Endothelial cell of umbilical vein (primary cell): ENCODE results near the gene DYNC2H1. TPM values are rescaled to one million over a fixed set of nuclear protein-coding genes. Genes with fewer than 3 reads are reported as not detected.

Experiments
- BruUV-seq: library from RNA; stranded (reverse); fragments of 400-500 nt; replicated peaks from 2 replicates; lab custom pipeline; 2021; lab: Mats Ljungman, UMichigan
- CTCF ChIA-PET: fragments of 300-600, 350-600 bp; sonication (Branson Sonifier 250); formaldehyde crosslinking; loops from one replicate; lab custom pipeline; 2021; ENCODE audit warnings: antibody characterized with exemption, inconsistent platforms; lab: Charles Lee
- POLR2A ChIA-PET: fragments of 300-600, 350-600 bp; sonication (Branson Sonifier 250); formaldehyde crosslinking; loops from one replicate; lab custom pipeline; 2021; ENCODE audit warnings: antibody characterized with exemption, inconsistent platforms; lab: Charles Lee
- DNase-seq: peaks from one replicate; pipeline ENCODE4 v3.0.0-alpha.2; 2011; ENCODE audit warnings: low read depth, low spot score
- FAIRE-seq: peaks from 2 replicates; lab custom pipeline; 2011; peaks lifted over from hg19 to GRCh38; lab: Jason Lieb, UNC
- H2AFZ ChIP-seq: 2 replicates; pipeline ENCODE4 v1.6.0; 2012; ENCODE audit warnings: low read depth, low read length, control low read depth, inconsistent platforms
- H3K27ac ChIP-seq: 2 replicates; pipeline ENCODE4 v1.5.1; 2011; ENCODE audit warnings: low read depth, mild to moderate bottlenecking, control low read depth, low read length, moderate library complexity; ENCODE audit not compliant: insufficient read depth
- H3K27me3 ChIP-seq, 2 experiments: 2 replicates each; pipeline versions ENCODE4 v1.6.0 to v1.6.1; 2011; ENCODE audit warnings: low read length in 2 of 2, mixed read lengths in 1 of 2; ENCODE audit not compliant: control insufficient read depth in 2 of 2, insufficient read depth in 2 of 2
- H3K36me3 ChIP-seq, 2 experiments: 2 replicates in 1 of 2; 3 replicates in 1 of 2; pipeline ENCODE4 v1.5.1; 2011; ENCODE audit warnings: low read length in 2 of 2, mild to moderate bottlenecking in 1 of 2, moderate library complexity in 1 of 2; ENCODE audit not compliant: control insufficient read depth in 2 of 2, insufficient read depth in 2 of 2; ENCODE audit errors: extremely low read depth in 1 of 2
- H3K4me1 ChIP-seq: 3 replicates; pipeline ENCODE4 v1.5.1; 2011; ENCODE audit warnings: mild to moderate bottlenecking, low read length; ENCODE audit not compliant: control insufficient read depth, insufficient read depth; ENCODE audit errors: extremely low read depth
- H3K4me2 ChIP-seq: 2 replicates; pipeline ENCODE4 v1.6.1; 2011; ENCODE audit warnings: low read length, control low read depth, mixed read lengths; ENCODE audit not compliant: insufficient read depth
- H3K4me3 ChIP-seq, 3 experiments: fragments of 200-600 bp in 1 of 3; sonication (generic), shearing (Covaris generic) in 1 of 3; replicated peaks in 1 of 3; 2 replicates each; pipeline ENCODE4 v1.5.1; 2011 to 2016; ENCODE audit warnings: control low read depth in 3 of 3, low read length in 3 of 3, mild to moderate bottlenecking in 2 of 3, inconsistent platforms in 1 of 3, low read depth in 1 of 3, moderate library complexity in 1 of 3; ENCODE audit not compliant: insufficient read depth in 1 of 3
- H3K79me2 ChIP-seq: 2 replicates; pipeline ENCODE4 v1.6.0; 2012; ENCODE audit warnings: low read length, inconsistent platforms; ENCODE audit not compliant: control insufficient read depth, insufficient read depth
- H3K9ac ChIP-seq: replicated peaks from 2 replicates; pipeline ENCODE3; 2011; ENCODE audit warnings: low read length, control low read depth; ENCODE audit not compliant: insufficient read depth; ENCODE audit errors: extremely low read depth
- H3K9me1 ChIP-seq: replicated peaks from 3 replicates; pipeline ENCODE4 v1.6.0; 2011; ENCODE audit warnings: mild to moderate bottlenecking, low read length; ENCODE audit not compliant: control insufficient read depth, insufficient read depth; ENCODE audit errors: extremely low read depth
- H3K9me3 ChIP-seq: replicated peaks from 2 replicates; pipeline ENCODE4 v1.5.1; 2012; ENCODE audit warnings: low read length, inconsistent platforms; ENCODE audit not compliant: control insufficient read depth, insufficient read depth
- H4K20me1 ChIP-seq: replicated peaks from 2 replicates; pipeline ENCODE3; 2011; ENCODE audit warnings: mild to moderate bottlenecking, low read length; ENCODE audit not compliant: control insufficient read depth, insufficient read depth; ENCODE audit errors: extremely low read depth
- CTCF ChIP-seq, 2 donors: IDR thresholded peaks; 1 replicate in 1 of 2; 2 replicates in 1 of 2; pipeline ENCODE4 v1.5.1; 2011; ENCODE audit warnings: low read length in 2 of 2, mild to moderate bottlenecking in 2 of 2, moderate library complexity in 2 of 2, control low read depth in 1 of 2, inconsistent platforms in 1 of 2, low read depth in 1 of 2; ENCODE audit not compliant: insufficient read depth in 1 of 2; ENCODE audit errors: extremely low read depth in 1 of 2
- EZH2 ChIP-seq: IDR thresholded peaks from 2 replicates; pipeline ENCODE4 v1.6.1; 2012; ENCODE audit warnings: borderline replicate concordance, low read depth, mild to moderate bottlenecking, moderate library complexity, low read length, inconsistent platforms; ENCODE audit not compliant: severe bottlenecking
- FOS ChIP-seq: IDR thresholded peaks from 2 replicates; pipeline ENCODE4 v1.6.1; 2011; ENCODE audit warnings: mild to moderate bottlenecking, low read length, moderate library complexity, borderline replicate concordance; ENCODE audit not compliant: insufficient read depth
- GATA2 ChIP-seq: IDR thresholded peaks from 2 replicates; pipeline ENCODE4 v1.7.0; 2011; ENCODE audit warnings: low read depth, mild to moderate bottlenecking, moderate library complexity, mixed read lengths, low read length; ENCODE audit not compliant: insufficient read length, insufficient read depth
- JUN ChIP-seq: IDR thresholded peaks from 2 replicates; pipeline ENCODE4 v1.6.1; 2011; ENCODE audit warnings: borderline replicate concordance, low read depth; ENCODE audit not compliant: insufficient read length, insufficient read depth
- MAX ChIP-seq: IDR thresholded peaks from 2 replicates; pipeline ENCODE4 v1.6.1; 2011; ENCODE audit not compliant: insufficient read depth, insufficient read length
- MYC ChIP-seq: IDR thresholded peaks from one replicate; pipeline ENCODE4 v1.6.1; 2011; ENCODE audit warnings: mild to moderate bottlenecking, low read depth, low read length
- POLR2A ChIP-seq: IDR thresholded peaks from 2 replicates; pipeline ENCODE4 v1.6.1; 2012; ENCODE audit warnings: low read depth, mild to moderate bottlenecking, control low read depth, low read length
- POLR2AphosphoS5 ChIP-seq: IDR thresholded peaks from 2 replicates; pipeline ENCODE4 v1.6.1; 2012; ENCODE audit warnings: low read depth, mild to moderate bottlenecking, control low read depth, low read length, moderate library complexity; ENCODE audit not compliant: insufficient read depth
- dilution Hi-C: fragments of 300-500 bp; cut with MboI; formaldehyde crosslinking; loops from one replicate; pipeline ENCODE4 v1.15.0; 2019; ENCODE audit warnings: low sequenced_read_pairs; ENCODE audit not compliant: extremely low pct_ligation_motif_present
- intact Hi-C: fragments of 100-400 bp; cut with micrococcal nuclease; formaldehyde crosslinking; loops from one replicate; pipeline ENCODE4 v1.10.0; 2022
- polyA plus RNA-seq, 4 experiments: library from polyadenylated mRNA; depleted of rRNA in 3 of 4; stranded (reverse) in 3 of 4; unstranded in 1 of 4; fragments of >200 nt; gene quantifications; 2 replicates each; pipeline versions ENCODE4 v1.2.1 to v1.2.3, GENCODE V29; 2011 to 2012; ENCODE audit warnings: missing spikeins in 1 of 4
- total RNA-seq: library from RNA; stranded (reverse); gene quantifications from 2 replicates; pipeline ENCODE4 v1.2.3, GENCODE V29; 2021

The DYNC2H1 gene
- total and polyA plus RNA-seq, 2 donors (not counting 3 experiments of a cell fraction or from before 2014, with no cell fraction given): 1.9 to 4.2 TPM

GRCh38 chr11:103241574-103241973 is 132.3 kb downstream of the DYNC2H1 start:
- Histone ChIP-seq H3K36me3 (no peaks in the 10 kb centered on the region), H3K79me2 (no peaks in the 10 kb centered on the region), H3K4me1 (no peaks in the 10 kb centered on the region), H3K27ac (no peak overlapping the region), H4K20me1 (no peaks in the 10 kb centered on the region), H3K4me3 (no peak overlapping the region), H3K9me1 (no peaks in the 10 kb centered on the region), H3K4me2 (no peak overlapping the region), H3K9ac (no peak overlapping the region), H2AFZ (no peak overlapping the region), H3K27me3 (no peaks in the 10 kb centered on the region), H3K9me3 (no peaks in the 10 kb centered on the region)
- intact Hi-C loops (no loop called here), dilution Hi-C loops (no loop called here)
- no peak for FAIRE-seq
- BruUV-seq: no TSS peak
- no peak for TF ChIP-seq FOS
- TF ChIP-seq MAX: no peak
- no peak for TF ChIP-seq EZH2
- no peak for TF ChIP-seq CTCF (IDR thresholded peaks at IDR 0.05; ENCODE audit: extremely low read depth in 1 of 2, insufficient read depth in 1 of 2, low read depth in 1 of 2, low read length in 2 of 2)
- TF ChIP-seq JUN: no peak
- no peak for TF ChIP-seq MYC
- no peak for TF ChIP-seq GATA2
- no peak for TF ChIP-seq POLR2AphosphoS5
- no peak for TF ChIP-seq POLR2A
- POLR2A ChIA-PET: no interaction called here
- DNase-seq: no peak
- CTCF ChIA-PET: no interaction called here
